ENCODE data around the gene ESYT2. TPM values are rescaled to one million over a fixed set of nuclear protein-coding genes. Genes with fewer than 3 reads are reported as not detected.

Gene ESYT2
- total RNA-seq, 1 experiment from 2014 or later: 66.6 TPM

DNA sequence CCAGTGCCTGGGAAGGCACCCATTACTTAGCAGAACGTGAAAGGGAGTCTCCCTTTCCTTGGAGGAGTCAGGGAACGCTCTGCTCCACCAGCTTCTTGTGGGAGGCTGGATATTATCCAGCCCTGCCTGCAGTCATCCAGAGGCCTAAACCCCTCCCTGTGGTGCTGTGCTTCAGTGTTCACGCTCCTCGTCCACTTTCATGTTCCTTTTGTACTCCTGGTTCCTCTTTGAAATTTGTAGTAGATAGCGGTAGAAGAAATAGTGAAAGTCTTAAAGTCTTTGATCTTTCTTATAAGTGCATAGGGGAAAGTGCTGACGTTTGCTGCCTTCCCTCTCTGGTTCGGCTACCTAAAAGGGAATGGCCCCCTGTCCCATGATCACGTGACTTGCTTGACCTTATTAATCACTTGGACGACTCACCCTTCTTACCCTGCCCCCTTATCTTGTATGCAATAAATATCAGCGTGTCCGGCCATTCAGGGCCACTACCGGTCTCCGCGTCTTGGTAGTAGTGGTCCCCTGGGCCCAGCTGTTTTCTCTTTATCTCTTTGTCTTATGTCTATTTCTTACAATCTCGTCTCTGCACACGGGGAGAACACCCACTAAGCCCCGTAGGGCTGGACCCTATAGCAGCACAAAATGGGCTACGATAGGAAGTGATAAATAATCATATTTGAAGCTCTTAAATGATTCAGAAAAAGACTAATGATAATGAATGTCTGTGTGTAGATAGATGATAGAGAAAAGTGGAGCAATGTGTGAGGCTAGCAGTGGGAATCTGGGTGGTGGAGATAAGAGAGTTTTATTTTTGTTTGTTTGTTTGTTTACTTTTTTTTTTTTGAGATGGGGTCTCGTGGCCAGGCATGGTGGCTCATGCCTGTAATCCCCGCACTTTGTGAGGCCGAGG lies 5.8 kb upstream of the ESYT2 start:
- TF ChIP-seq, protein P1, sequence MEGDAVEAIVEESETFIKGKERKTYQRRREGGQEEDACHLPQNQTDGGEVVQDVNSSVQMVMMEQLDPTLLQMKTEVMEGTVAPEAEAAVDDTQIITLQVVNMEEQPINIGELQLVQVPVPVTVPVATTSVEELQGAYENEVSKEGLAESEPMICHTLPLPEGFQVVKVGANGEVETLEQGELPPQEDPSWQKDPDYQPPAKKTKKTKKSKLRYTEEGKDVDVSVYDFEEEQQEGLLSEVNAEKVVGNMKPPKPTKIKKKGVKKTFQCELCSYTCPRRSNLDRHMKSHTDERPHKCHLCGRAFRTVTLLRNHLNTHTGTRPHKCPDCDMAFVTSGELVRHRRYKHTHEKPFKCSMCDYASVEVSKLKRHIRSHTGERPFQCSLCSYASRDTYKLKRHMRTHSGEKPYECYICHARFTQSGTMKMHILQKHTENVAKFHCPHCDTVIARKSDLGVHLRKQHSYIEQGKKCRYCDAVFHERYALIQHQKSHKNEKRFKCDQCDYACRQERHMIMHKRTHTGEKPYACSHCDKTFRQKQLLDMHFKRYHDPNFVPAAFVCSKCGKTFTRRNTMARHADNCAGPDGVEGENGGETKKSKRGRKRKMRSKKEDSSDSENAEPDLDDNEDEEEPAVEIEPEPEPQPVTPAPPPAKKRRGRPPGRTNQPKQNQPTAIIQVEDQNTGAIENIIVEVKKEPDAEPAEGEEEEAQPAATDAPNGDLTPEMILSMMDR (IDR thresholded peaks at IDR 0.05; ENCODE audit: unreplicated experiment): no peak
- BruUV-seq (replicated peaks): no TSS peak
- Mint-ChIP-seq H3K4me1 (ENCODE audit: low read depth, unreplicated experiment) (no peaks in the 10 kb centered on the region), H3K9me3 (ENCODE audit: low read depth, unreplicated experiment) (no peaks in the 10 kb centered on the region), H3K27ac (ENCODE audit: unreplicated experiment) (no peak overlapping the region), H3K4me3 (ENCODE audit: low read depth, unreplicated experiment) (no peak overlapping the region), H3K36me3 (ENCODE audit: insufficient read depth, unreplicated experiment) (peaks cover 2% of the 10 kb centered on the region), H3K27me3 (ENCODE audit: unreplicated experiment) (no peaks in the 10 kb centered on the region)
- intact Hi-C loops (cut with micrococcal nuclease; ENCODE audit: unreplicated experiment): no loop called here
- DNase-seq: no peak
- CTCF ChIA-PET: no interaction called here

DNA sequence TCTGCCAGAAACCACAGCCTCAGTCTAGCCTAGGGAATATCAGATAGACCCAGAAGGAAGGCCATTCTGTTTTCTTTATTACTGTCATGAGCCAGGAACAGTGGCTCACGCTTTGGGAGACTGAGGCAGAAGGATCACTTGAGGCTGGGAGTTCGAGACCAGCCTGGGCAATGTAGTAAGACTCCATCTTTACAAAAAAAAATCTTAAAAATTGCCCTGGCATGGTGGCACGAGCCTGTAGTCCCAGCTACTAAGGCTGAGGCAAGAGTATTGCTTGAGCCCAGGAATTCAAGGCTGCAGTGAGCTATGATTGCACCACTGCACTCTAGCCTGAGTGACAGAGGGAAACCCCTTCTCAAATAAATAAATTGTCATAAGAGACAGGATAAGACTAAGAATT lies 3.7 kb upstream of the ESYT2 start:
- Mint-ChIP-seq H3K9me3 (ENCODE audit: low read depth, unreplicated experiment) (no peaks in the 10 kb centered on the region), H3K4me1 (ENCODE audit: low read depth, unreplicated experiment) (no peaks in the 10 kb centered on the region), H3K4me3 (ENCODE audit: low read depth, unreplicated experiment) (no peak overlapping the region), H3K27ac (ENCODE audit: unreplicated experiment) (no peak overlapping the region), H3K27me3 (ENCODE audit: unreplicated experiment) (no peaks in the 10 kb centered on the region), H3K36me3 (ENCODE audit: insufficient read depth, unreplicated experiment) (peaks cover 22% of the 10 kb centered on the region)
- CTCF ChIA-PET: no interaction called here
- intact Hi-C loops (cut with micrococcal nuclease; ENCODE audit: unreplicated experiment): no loop called here
- TF ChIP-seq, protein P1 (IDR thresholded peaks at IDR 0.05; ENCODE audit: unreplicated experiment): no peak
- no TSS peak for BruUV-seq (replicated peaks)
- DNase-seq: no peak

DNA sequence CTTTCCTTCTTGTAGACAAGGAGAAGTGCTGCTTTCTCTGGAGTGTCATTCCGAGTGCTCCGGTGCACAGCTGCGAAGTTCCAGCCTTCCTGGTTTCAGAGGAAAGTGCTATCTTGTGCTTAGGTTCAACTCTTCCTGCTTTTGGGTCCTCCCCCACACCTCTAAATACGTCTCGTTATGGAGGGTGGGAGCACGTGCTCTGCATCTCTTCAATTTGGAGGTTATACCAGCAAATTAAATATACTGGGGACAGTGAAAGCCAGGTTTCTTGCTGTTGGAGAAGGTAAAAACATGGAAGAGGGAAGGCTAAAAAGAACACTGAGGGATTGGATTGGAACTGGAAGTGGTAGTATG lies 2.4 kb upstream of the ESYT2 start:
- no peak overlapping the region for H3K4me3 Mint-ChIP-seq (ENCODE audit: low read depth, unreplicated experiment)
- no peak overlapping the region for H3K27ac Mint-ChIP-seq (ENCODE audit: unreplicated experiment)
- peaks cover 11% of the 10 kb centered on the region for H3K4me1 Mint-ChIP-seq (ENCODE audit: low read depth, unreplicated experiment)
- TF ChIP-seq, protein P1 (IDR thresholded peaks at IDR 0.05; ENCODE audit: unreplicated experiment): no peak
- no peaks in the 10 kb centered on the region for H3K9me3 Mint-ChIP-seq (ENCODE audit: low read depth, unreplicated experiment)
- no TSS peak for BruUV-seq (replicated peaks)
- intact Hi-C loops (cut with micrococcal nuclease; ENCODE audit: unreplicated experiment): no loop called here
- no peaks in the 10 kb centered on the region for H3K27me3 Mint-ChIP-seq (ENCODE audit: unreplicated experiment)
- DNase-seq: no peak
- CTCF ChIA-PET: no interaction called here
- peaks cover 32% of the 10 kb centered on the region for H3K36me3 Mint-ChIP-seq (ENCODE audit: insufficient read depth, unreplicated experiment)

DNA sequence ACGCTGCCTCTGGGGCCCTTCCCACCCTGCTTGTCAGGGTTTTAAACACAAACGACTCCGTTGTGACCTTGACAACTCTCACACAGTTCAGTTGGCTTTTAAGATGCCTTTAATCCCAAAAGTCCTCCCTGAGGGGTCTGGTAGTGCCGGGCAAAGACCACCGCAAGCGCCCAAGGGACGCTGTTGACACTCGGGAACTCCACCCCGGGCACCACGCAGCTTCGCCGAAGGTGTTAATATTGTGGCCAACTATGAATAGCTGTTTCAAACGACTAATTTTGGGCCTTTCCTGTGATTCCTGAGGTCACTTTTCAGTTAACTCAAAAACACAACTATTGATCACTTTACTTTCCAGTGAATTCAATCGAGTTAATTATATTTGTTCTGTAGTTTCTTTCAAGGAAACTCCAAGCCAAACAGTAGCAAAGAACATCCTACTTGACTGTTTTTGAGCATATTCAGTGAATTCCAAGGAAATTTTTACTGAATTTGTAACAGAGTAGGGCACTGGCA lies 958 bp upstream of the ESYT2 start:
- CTCF ChIA-PET: no interaction called here
- no peak for DNase-seq
- Mint-ChIP-seq H3K27ac (ENCODE audit: unreplicated experiment) (peak overlapping the region; percentile 50), H3K36me3 (ENCODE audit: insufficient read depth, unreplicated experiment) (peaks cover 36% of the 10 kb centered on the region), H3K27me3 (ENCODE audit: unreplicated experiment) (no peaks in the 10 kb centered on the region), H3K9me3 (ENCODE audit: low read depth, unreplicated experiment) (no peaks in the 10 kb centered on the region), H3K4me3 (ENCODE audit: low read depth, unreplicated experiment) (peak overlapping the region; percentile 73), H3K4me1 (ENCODE audit: low read depth, unreplicated experiment) (peaks cover 11% of the 10 kb centered on the region)
- BruUV-seq (replicated peaks): no TSS peak
- TF ChIP-seq, protein P1 (IDR thresholded peaks at IDR 0.05; ENCODE audit: unreplicated experiment): no peak
- intact Hi-C loops (cut with micrococcal nuclease; ENCODE audit: unreplicated experiment): no loop called here
